Measurements from ENCODE around the gene ZNF787.

ZNF787 gene

DNA sequence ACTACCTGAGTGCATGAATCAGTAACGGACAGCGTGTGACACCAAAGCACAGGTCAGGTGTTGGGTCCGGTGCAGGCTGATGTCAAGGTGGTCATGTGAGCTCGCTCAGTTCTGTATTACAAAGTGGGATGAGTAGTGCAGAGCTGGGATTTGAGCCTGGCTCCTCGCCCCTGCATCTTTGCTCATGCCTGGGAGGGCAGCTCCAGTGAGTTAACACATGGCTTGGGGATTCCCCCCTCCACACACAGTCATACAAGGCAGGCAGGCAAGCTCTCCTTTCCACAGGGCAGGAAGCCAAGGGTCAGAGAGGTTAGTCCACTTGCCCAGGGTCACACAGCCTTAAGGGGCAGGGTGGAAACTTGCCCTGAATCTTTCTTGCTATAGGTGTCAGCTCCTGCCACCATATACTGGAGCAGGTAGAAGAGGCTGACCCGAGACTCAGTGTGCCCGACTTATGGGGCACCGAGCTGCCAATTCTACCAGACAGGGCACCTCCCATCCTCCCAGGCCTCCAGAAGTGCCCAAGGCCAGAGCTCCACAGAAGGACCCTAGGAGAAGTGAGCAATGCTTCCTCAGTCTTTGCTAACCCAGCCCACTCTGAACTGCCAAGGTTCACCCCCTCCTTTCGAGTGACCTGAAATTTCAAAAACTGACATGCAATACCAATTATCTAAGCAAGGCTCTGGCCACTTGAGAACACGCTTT lies 35.4 kb downstream of the ZNF787 start:
- DNase-seq: no peak

DNA sequence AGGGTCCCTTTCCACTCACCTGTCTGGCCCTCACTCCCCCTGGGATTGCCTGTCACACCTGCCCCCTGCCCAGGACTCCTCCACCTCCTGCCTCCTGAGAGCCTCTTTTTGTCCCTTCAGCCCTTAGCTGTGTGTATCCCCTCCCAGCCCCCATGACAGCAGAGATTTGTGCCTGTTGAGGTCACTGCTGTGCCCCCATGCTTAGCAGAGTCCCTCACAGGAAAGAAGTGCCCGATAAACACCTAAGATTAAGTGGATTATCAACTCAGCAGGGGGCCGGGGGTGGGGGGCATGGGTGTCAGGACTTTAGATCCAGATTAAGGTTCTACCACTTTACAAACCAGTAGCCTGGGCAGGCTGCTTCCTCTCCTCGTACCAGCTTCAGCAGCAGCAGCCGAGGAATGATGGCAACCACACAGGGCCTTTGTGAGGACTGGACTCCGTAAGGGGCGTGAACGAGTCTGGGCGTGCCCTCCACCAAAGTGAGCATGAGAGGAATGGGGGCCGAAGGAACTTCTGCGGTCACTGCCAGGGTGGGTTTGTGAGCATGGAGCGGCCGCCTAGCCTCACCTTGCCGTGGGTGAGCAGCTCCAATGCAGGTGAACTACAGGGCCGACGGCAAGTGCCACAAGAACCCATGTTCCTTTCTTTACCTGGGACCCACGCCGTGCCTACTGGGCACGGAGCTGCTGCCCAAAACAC lies 36.1 kb downstream of the ZNF787 start:
- DNase-seq: no peak

DNA sequence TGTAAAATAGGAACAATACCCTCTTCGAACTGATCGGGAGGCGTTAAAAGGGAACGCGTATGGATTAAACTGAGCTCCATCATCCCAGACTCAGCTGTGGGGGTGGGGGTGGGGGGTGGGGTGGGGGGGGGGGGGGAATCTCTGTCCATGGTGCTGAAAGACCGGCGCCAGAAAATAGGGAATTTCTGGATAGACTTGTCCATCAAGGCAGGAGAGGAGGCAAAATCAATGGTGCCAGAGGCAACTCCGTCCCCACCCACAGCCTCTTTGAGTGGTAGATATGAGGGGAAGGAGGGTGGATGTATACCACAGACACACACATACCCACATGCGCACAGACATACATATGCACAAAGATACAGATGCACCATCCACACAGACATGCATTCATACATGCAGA lies 37.4 kb downstream of the ZNF787 start:
- DNase-seq: no peak

DNA sequence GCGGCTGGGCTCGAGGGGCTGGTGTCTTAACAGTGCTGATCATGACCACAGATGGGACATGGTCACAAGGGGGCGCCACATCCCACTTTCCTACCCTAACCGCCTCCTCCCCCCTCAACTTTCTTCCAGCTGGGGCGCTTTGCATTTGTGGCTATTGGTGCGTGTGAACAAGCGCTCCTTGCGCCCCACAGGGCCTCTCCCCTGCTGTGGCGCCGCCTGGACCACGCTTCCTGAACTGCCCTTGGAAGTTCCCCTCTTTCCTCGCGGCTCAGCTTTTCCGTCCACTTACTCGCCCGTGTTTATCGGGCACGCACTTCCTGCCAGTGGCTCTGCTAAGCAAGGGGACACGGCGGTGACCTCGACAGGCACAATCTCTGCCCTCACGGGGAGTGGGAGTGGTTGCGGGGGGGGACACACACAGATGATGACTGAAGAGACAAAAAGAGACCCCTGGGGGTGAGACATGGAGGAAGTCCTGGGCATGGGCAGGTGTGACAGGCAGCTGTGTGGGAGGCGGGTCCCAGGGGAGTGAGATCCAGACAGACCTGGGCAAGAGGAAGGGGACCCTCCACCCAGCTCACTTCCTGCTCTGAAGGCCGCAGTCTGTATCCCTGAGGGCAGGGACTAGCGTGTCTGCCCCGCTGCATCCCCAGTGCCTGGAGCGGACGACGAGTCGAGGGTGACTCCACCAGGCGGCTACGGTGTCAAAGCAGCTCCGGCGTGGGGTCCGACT lies 40.3 kb downstream of the ZNF787 start:
- peak; percentile 58 for DNase-seq

DNA sequence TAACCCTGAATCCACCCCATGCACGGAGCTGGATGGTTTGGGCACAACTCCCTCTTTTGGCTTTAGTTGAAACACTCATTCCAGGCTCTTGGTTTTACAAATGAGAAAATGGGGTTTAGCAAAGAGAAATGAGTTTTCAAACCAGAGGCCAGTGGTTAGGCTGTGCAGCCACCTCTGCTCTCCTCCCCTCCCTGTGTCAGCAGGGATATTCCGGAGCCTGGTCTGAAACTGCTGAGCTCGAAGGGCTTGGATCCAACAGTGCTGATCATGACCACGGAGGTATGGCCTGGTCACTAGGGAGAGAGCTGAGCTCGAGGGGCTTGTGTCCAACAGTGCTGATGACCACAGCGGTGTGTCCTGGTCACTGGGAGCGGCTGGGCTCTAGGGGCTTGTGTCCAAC lies 41.5 kb downstream of the ZNF787 start:
- no peak for DNase-seq

DNA sequence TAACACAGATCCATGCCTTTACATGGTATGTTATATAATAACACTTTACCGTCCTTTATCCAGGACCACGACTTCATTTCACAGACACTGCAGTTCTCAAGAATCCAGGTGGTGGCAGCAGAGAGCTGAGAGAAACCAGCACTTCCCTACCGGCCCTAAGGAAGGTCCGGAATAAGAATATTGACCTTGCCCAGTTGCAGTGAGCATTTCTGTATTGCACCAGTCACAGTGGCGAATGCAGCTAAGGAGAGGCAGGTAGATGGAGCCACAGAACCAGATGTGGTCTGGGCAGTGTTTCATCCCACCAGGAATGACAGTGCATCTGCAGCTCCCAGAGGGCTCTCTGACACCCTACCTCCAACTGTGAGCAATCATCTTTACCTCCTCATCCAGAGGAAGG lies 44.6 kb downstream of the ZNF787 start:
- peak; percentile 26 for DNase-seq

DNA sequence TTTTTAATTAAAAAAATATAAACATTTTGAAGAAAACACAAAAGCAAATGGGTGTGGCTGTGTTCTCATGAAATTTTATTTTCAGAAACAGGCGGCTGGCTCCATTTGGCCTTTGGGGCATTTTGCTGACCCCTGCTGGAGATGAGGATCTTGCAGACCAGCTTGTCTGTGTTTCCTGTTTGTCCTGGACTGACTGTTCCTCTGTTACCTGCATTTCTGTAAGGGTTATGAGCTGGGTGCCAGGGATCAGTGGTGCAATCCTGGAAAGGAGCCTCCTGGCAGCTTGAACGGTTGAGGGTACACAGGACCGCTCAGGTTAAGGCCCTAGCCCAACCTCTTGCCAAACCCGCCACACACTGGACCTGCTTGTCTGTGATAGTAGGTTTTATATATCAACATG lies 49.9 kb downstream of the ZNF787 start:
- no peak for DNase-seq

DNA sequence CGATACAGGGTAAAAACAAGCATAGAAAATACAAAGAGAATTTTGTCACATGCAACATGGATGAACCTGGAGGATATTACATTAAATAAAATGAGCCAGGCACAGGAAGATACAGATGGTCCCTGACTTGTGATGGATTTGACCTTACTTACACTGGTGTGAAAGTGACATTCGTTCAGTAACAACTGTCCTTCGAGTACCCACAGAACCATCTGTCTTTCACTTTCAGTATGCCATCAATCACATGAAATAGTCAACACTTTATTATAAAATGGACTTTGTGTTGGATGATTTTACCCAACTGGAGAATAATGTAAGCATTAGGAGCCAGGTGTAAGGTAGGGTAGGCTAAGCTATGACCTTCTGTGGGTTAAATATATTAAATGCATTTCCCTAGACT lies 51.5 kb downstream of the ZNF787 start:
- DNase-seq: no peak

DNA sequence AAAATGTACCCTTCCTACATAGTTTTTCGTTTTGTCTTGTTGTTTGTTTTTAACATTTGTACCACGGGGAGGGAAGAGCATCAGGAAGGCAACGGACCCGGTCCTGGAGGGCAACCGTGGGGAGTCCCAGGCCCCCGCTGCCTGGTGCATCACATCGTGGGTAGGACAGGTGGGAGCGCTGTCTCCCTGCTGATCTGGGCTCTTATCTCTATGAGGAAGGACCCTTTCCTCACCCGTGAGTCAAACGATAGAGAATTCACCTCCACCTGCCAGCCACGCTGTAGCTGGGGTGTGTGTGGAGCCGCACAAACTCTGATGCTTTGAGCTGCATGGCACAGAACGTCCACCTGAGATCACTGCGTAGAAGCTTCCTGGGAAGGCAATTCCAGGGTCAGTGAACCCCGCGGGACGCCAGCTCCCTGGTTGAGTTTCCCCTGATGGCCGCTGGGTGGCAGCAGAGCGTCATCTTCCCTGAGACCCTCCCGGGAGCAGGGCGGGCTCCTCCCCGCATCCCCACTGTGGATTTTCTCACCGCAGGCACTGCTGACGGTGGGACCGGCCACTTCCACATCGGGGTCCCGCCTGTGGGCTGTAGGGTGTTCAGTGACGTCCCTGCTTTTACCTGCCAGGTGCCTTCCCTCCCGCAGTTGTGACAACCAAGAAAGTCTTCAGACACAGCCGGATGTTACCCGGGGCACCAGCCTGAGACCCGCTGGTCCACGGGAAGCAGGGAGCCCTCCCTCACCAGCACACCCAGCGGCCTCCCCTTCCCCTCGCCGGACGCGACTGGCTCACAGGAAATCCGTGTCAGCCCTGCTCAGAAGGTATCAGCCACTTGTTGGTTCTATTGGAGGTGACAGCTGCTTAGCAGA lies 54.7 kb downstream of the ZNF787 start:
- DNase-seq: peak; percentile 73

DNA sequence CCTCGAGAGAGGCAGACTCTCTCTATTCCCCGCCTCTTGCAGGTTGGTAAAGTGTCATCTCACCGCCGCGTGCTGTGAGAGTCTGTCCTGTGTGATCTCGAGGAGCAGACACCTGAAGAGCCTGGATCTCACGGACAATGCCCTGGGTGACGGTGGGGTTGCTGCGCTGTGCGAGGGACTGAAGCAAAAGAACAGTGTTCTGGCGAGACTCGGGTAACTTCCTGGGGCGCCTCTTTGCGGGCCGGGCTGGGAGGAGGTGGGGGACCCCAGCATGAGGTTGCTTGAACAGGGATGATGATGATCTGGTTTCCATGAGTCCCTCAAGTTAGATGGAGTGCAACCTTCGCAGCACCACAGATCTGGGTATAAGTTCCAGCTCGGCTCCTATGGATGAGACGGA lies 67.5 kb downstream of the ZNF787 start:
- no peak for DNase-seq
